ENCODE measurements around the gene ZNF121. TPM values are rescaled to one million over a fixed set of nuclear protein-coding genes. Genes with fewer than 3 reads are reported as not detected.
A peak's percentile ranks its signal among the peaks of the same experiment; 100 is the strongest.

ZNF121 gene
- 10 to 100 TPM; 11.2 to 44.5 TPM for total RNA-seq

DNA sequence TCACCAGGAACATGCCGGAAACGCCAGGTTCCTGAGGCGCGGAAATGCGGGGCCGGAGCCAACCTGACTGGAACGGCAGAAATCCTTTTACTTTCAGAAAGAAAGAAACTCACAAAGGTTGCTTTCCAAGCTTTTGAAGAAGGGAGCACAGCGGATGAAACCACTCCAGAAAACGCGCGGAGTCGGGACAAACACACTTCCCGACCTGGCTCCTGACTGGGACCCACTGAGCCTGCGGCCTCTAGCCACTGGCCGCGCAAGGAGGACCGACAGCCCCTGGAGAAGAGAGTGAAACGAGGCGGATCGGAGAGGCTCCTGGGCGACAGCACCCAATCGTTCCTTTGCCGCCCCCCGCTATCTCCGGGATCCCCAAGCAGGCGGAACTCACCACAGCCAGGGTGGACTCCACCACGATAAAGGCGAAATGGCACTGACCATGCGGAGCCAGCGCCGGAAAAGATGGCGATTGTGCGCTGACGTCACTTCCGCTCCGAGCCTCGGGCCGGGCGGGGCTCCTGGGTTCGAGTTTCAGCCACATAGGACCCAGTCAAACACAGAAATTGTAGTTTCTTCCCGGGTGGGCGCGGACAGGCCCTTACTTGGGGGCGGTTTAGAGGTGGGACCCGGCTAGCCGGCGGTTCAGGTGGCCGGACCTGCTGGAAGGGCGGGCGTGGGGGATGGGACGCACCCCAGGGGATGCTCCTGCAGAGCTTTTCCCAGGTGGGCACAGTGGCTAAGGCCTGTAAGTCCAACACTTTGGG, at the start of gene ZNF121:
TSS of gene ZNF121 (minus strand) at position 432 of the 761 bp plus-strand sequence. CDS start 16,407 bp downstream, outside the sequence.
- peak; percentile 92 for ATAC-seq
- Histone ChIP-seq H3K27me3 (no peaks in the 10 kb centered on the region), H3K9me3 (peaks cover 0 to 1% (median 0%) of the 10 kb centered on the region in 3 donors), H3K27ac (peak within 1 kb of the TSS; percentile 80 to 92 (median 86)), H3K4me3 (peak within 1 kb of the TSS; percentile 65 to 81), H3K36me3 (replicated peaks in 1 of 2; ENCODE audit: insufficient read depth in 1 of 2, low read depth in 2 of 2) (no peaks in the 10 kb centered on the region), H3K4me1 (peaks cover 14% of the 10 kb centered on the region)
- peak; percentile 79 to 84 (median 82) for DNase-seq
- TF ChIP-seq POLR2A (IDR thresholded peaks at IDR 0.05), result peak in 2 of 3 donors; percentile 60 to 64
- TF ChIP-seq, protein P1, sequence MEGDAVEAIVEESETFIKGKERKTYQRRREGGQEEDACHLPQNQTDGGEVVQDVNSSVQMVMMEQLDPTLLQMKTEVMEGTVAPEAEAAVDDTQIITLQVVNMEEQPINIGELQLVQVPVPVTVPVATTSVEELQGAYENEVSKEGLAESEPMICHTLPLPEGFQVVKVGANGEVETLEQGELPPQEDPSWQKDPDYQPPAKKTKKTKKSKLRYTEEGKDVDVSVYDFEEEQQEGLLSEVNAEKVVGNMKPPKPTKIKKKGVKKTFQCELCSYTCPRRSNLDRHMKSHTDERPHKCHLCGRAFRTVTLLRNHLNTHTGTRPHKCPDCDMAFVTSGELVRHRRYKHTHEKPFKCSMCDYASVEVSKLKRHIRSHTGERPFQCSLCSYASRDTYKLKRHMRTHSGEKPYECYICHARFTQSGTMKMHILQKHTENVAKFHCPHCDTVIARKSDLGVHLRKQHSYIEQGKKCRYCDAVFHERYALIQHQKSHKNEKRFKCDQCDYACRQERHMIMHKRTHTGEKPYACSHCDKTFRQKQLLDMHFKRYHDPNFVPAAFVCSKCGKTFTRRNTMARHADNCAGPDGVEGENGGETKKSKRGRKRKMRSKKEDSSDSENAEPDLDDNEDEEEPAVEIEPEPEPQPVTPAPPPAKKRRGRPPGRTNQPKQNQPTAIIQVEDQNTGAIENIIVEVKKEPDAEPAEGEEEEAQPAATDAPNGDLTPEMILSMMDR (IDR thresholded peaks at IDR 0.05), result peak in 1 of 7 experiments; percentile 13
- intact Hi-C loops (cut with DNase I), result no loop called here
- WGBS, 2 donors, result 0 to 1% methylated on average over 21 to 51 of the region's 51 CpGs

DNA sequence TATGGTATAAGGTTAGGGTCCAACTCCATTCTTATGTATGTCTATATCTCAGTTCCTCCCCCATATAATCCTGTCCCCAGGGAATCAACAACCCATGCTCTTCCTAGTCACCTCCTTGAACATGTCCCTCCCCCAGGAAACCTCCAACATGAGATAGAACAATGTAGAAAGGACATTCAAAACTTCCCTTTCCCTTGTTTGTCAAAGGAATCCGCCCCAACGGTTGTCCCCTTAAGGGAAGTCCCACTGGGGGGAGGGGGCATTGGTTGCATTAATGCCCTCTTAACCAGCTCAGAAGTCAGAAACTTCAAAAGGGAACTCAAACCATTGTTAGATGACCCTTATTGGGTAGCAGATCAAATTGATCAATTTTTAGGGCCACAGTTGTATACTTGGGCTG, 43.6 kb upstream of the ZNF121 start:
- intact Hi-C loops (cut with DNase I), result loop anchor here (10.0 kb wide), 1 partner anchor 167 kb away; no protein-coding TSS in a partner anchor
- H3K4me1 ChIP-seq, result peaks cover 11% of the 10 kb centered on the region
- ATAC-seq (no peak), DNase-seq (no peak)
- no peak overlapping the region for H3K4me3 ChIP-seq
- H3K36me3 ChIP-seq (replicated peaks in 1 of 2; ENCODE audit: insufficient read depth in 1 of 2, low read depth in 2 of 2), result no peaks in the 10 kb centered on the region
- TF ChIP-seq POLR2A (IDR thresholded peaks at IDR 0.05), result no peak
- TF ChIP-seq, protein P1 (IDR thresholded peaks at IDR 0.05), result no peak
- no peaks in the 10 kb centered on the region for H3K27me3 ChIP-seq
- no peaks in the 10 kb centered on the region for H3K9me3 ChIP-seq
- no peak overlapping the region for H3K27ac ChIP-seq
- WGBS, 2 donors, result 61 to 91% methylated on average over 2 of the region's 2 CpGs

DNA sequence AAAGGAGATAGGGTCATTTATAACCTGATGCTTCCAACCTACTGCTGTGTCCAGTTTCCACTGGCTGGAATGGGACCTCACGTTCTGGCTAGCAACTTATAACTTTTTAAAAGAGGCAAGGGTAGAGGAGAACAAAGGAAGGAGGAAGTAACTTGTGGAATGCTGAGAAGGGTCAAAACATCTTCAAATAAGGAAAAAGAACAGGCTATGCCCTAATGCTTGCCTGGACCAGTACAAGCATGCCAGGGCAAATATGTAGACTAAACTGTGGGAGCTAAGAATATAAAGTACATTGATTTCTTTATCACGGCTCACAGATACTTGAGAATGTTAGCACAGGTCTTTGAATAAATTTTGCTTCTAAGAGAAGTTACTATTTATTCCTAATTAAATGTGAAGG, 38.2 kb upstream of the ZNF121 start:
- WGBS, 2 donors, result 48 to 63% methylated on average over 2 of the region's 2 CpGs
- Histone ChIP-seq H3K4me1 (peaks cover 24% of the 10 kb centered on the region), H3K4me3 (no peak overlapping the region)

DNA sequence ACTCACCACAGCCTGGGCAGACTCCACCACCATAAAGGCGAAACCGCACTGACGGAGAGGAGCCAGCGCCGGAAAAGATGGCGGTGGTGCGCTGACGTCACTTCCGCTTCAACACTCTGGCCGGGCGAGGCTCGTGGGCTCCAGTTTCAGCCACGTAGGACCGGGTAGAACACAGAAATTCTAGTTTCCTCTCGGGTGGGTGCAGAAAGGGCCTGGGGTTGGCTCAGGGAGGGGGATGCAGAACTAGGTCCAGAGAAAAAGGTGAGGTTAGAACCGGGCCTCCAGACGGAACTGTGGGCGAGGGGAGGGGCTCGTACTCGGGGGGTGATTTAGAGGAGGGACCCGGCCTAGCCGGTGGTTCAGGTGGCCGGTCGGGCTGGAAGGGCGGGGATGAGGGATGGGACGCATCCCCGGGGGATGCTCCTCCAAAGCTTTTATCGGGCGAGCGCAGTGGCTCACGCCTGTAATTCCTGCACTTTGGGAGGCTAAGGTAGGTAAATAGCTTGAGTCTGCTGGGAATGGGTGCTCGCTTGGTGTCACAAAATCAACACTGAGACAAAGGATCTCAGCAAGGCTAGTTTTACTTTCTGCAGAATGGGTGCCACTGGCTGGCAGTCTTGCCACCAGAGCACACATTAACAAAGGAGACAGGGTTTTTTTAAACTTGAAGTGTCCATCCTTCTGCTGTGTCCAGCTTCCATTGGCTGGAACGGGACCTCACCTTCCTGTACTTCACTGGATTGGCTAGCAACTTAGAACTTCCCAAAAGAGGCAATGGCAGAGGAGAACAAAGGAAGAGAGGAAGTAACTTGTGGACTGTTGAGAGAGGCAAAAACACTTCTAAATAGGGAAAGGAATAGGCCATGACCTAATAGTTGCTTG, 37.1 kb upstream of the ZNF121 start, which contains the start of gene ZNF561:
TSS of gene ZNF561 (minus strand) at position 77 of the 882 bp plus-strand sequence. CDS start 1,776 bp downstream, outside the sequence.
- peaks cover 14 to 16% of the 10 kb centered on the region in 2 donors for H3K36me3 ChIP-seq (replicated peaks in 1 of 2; ENCODE audit: insufficient read depth in 1 of 2, low read depth in 2 of 2)
- no peaks in the 10 kb centered on the region for H3K9me3 ChIP-seq
- 1% methylated on average over 17 to 33 of the region's 33 CpGs for WGBS, 2 donors
- TF ChIP-seq, protein P1 (IDR thresholded peaks at IDR 0.05), result no peak
- TF ChIP-seq POLR2A (IDR thresholded peaks at IDR 0.05), result peak; percentile 6 to 60 (median 60)
- H3K4me1 ChIP-seq, result peaks cover 22% of the 10 kb centered on the region
- H3K27me3 ChIP-seq, result no peaks in the 10 kb centered on the region
- peak; percentile 85 to 87 (median 86) for DNase-seq
- H3K4me3 ChIP-seq, result peak within 1 kb of the TSS; percentile 65 to 68
- intact Hi-C loops (cut with DNase I), result loop anchor here (10.0 kb wide), 1 partner anchor 173 kb away; no protein-coding TSS in a partner anchor
- H3K27ac ChIP-seq, result peak within 1 kb of the TSS; percentile 76 to 93 (median 92)
- ATAC-seq, result peak; percentile 90

More for the DNA sequence above, 38.2 kb upstream of the ZNF121 start:
- H3K27me3 ChIP-seq, result no peaks in the 10 kb centered on the region
- DNase-seq (no peak), ATAC-seq (no peak)
- TF ChIP-seq, protein P1 (IDR thresholded peaks at IDR 0.05), result no peak
- no peak for TF ChIP-seq POLR2A (IDR thresholded peaks at IDR 0.05)
- intact Hi-C loops (cut with DNase I), result loop anchor here (10.0 kb wide), 1 partner anchor 172 kb away; no protein-coding TSS in a partner anchor
- no peaks in the 10 kb centered on the region for H3K9me3 ChIP-seq
- peaks cover 8 to 12% of the 10 kb centered on the region in 2 donors for H3K36me3 ChIP-seq (replicated peaks in 1 of 2; ENCODE audit: insufficient read depth in 1 of 2, low read depth in 2 of 2)
- H3K27ac ChIP-seq, result no peak overlapping the region
